ENCODE measurements around the gene AHI1. TPM values are rescaled to one million over a fixed set of nuclear protein-coding genes. Genes with fewer than 3 reads are reported as not detected.

AHI1 gene
- total RNA-seq, 1 experiment from 2014 or later = 8.9 TPM

- Histone ChIP-seq H3F3A (ENCODE audit: low read length, unreplicated experiment) (no peaks in the 10 kb centered on the region), H4K20me1 (ENCODE audit: low read length) (no peaks in the 10 kb centered on the region), H3K79me2 (ENCODE audit: low read length) (no peaks in the 10 kb centered on the region), H2AFZ (ENCODE audit: low read length) (no peak overlapping the region), H3K4me1 (ENCODE audit: insufficient read depth, low read length) (no peaks in the 10 kb centered on the region), H3K4me3 (ENCODE audit: low read length) (no peak overlapping the region), H3K27me3 (ENCODE audit: low read length) (no peaks in the 10 kb centered on the region), H3K27ac (ENCODE audit: low read length) (no peak overlapping the region), H3K9me2 (replicated peaks; ENCODE audit: low read length) (no peaks in the 10 kb centered on the region), H3K4me2 (ENCODE audit: low read length) (no peak overlapping the region), H3K36me3 (ENCODE audit: low read depth, low read length) (no peaks in the 10 kb centered on the region), H3K9ac (ENCODE audit: low read length) (no peak overlapping the region), H3K9me3 (ENCODE audit: low read length) (no peaks in the 10 kb centered on the region)
- DNase-seq (no peak), ATAC-seq (no peak)
- no TSS peak for BruUV-seq (replicated peaks)
- CTCF ChIA-PET = no interaction called here
- intact Hi-C loops (cut with micrococcal nuclease) = no loop called here
- TF ChIP-seq EZH2 (IDR thresholded peaks at IDR 0.05; ENCODE audit: low read length, unreplicated experiment) (no peak), CTCF (conservative IDR thresholded peaks at IDR 0.05; ENCODE audit: low read depth, low read length) (no peak), EZH2phosphoT487 (IDR thresholded peaks at IDR 0.05; ENCODE audit: borderline replicate concordance, low read length) (no peak)
- POLR2A ChIA-PET (ENCODE audit: unreplicated experiment) = no interaction called here
These were observed 261.8 kb downstream of the AHI1 start for GRCh38 chr6:135235716-135236115.

GRCh38 chr6:135234492-135234780, 263.1 kb downstream of the AHI1 start:
- no peak overlapping the region for H3K27ac ChIP-seq (ENCODE audit: low read length)
- H3F3A ChIP-seq (ENCODE audit: low read length, unreplicated experiment) = no peaks in the 10 kb centered on the region
- ChIA-PET POLR2A (ENCODE audit: unreplicated experiment) (no interaction called here), CTCF (no interaction called here)
- intact Hi-C loops (cut with micrococcal nuclease) = no loop called here
- H3K4me1 ChIP-seq (ENCODE audit: insufficient read depth, low read length) = no peaks in the 10 kb centered on the region
- DNase-seq (no peak), ATAC-seq (no peak)
- no peak overlapping the region for H3K4me3 ChIP-seq (ENCODE audit: low read length)
- H3K9ac ChIP-seq (ENCODE audit: low read length) = no peak overlapping the region
- no peaks in the 10 kb centered on the region for H3K36me3 ChIP-seq (ENCODE audit: low read depth, low read length)
- no peaks in the 10 kb centered on the region for H4K20me1 ChIP-seq (ENCODE audit: low read length)
- no peaks in the 10 kb centered on the region for H3K27me3 ChIP-seq (ENCODE audit: low read length)
- TF ChIP-seq EZH2phosphoT487 (IDR thresholded peaks at IDR 0.05; ENCODE audit: borderline replicate concordance, low read length) = no peak
- TF ChIP-seq EZH2 (IDR thresholded peaks at IDR 0.05; ENCODE audit: low read length, unreplicated experiment) = no peak
- TF ChIP-seq CTCF (conservative IDR thresholded peaks at IDR 0.05; ENCODE audit: low read depth, low read length) = no peak
- H2AFZ ChIP-seq (ENCODE audit: low read length) = no peak overlapping the region
- no peak overlapping the region for H3K4me2 ChIP-seq (ENCODE audit: low read length)
- H3K9me3 ChIP-seq (ENCODE audit: low read length) = no peaks in the 10 kb centered on the region
- H3K79me2 ChIP-seq (ENCODE audit: low read length) = no peaks in the 10 kb centered on the region
- H3K9me2 ChIP-seq (replicated peaks; ENCODE audit: low read length) = no peaks in the 10 kb centered on the region
- no TSS peak for BruUV-seq (replicated peaks)

- H3K9ac ChIP-seq (ENCODE audit: low read length) = no peak overlapping the region
- H3F3A ChIP-seq (ENCODE audit: low read length, unreplicated experiment) = no peaks in the 10 kb centered on the region
- no peak overlapping the region for H3K27ac ChIP-seq (ENCODE audit: low read length)
- ChIA-PET CTCF (no interaction called here), POLR2A (ENCODE audit: unreplicated experiment) (no interaction called here)
- no peaks in the 10 kb centered on the region for H3K36me3 ChIP-seq (ENCODE audit: low read depth, low read length)
- H3K27me3 ChIP-seq (ENCODE audit: low read length) = no peaks in the 10 kb centered on the region
- H3K9me3 ChIP-seq (ENCODE audit: low read length) = no peaks in the 10 kb centered on the region
- H3K4me2 ChIP-seq (ENCODE audit: low read length) = no peak overlapping the region
- intact Hi-C loops (cut with micrococcal nuclease) = no loop called here
- H3K79me2 ChIP-seq (ENCODE audit: low read length) = no peaks in the 10 kb centered on the region
- H2AFZ ChIP-seq (ENCODE audit: low read length) = no peak overlapping the region
- no peak overlapping the region for H3K4me3 ChIP-seq (ENCODE audit: low read length)
- H4K20me1 ChIP-seq (ENCODE audit: low read length) = no peaks in the 10 kb centered on the region
- H3K9me2 ChIP-seq (replicated peaks; ENCODE audit: low read length) = no peaks in the 10 kb centered on the region
- BruUV-seq (replicated peaks) = no TSS peak
- DNase-seq = no peak
- ATAC-seq = no peak
- no peak for TF ChIP-seq EZH2 (IDR thresholded peaks at IDR 0.05; ENCODE audit: low read length, unreplicated experiment)
- TF ChIP-seq CTCF (conservative IDR thresholded peaks at IDR 0.05; ENCODE audit: low read depth, low read length) = no peak
- TF ChIP-seq EZH2phosphoT487 (IDR thresholded peaks at IDR 0.05; ENCODE audit: borderline replicate concordance, low read length) = no peak
- no peaks in the 10 kb centered on the region for H3K4me1 ChIP-seq (ENCODE audit: insufficient read depth, low read length)
These were observed 263.7 kb downstream of the AHI1 start for GRCh38 chr6:135233686-135234491.

Data from PC-3 (cell line).